Transverse colon (tissue), 4 donors: ENCODE results near the gene CADPS.

Experiments used
- EP300 ChIP-seq: sonication (generic); formaldehyde crosslinking; IDR thresholded peaks from one replicate; pipeline ENCODE4 v1.6.1; 2017; ENCODE audit warnings: antibody characterized with exemption, low read depth
- POLR2A ChIP-seq: fragments of 450-650 bp; IDR thresholded peaks from one replicate; pipeline ENCODE4 v1.6.1; 2016; ENCODE audit warnings: antibody characterized with exemption, mild to moderate bottlenecking, moderate library complexity
- POLR2AphosphoS5 ChIP-seq, 3 donors: sonication (generic); formaldehyde crosslinking; IDR thresholded peaks; one replicate each; pipeline ENCODE4 v1.6.1; 2016; ENCODE audit warnings: antibody characterized with exemption in 3 of 3
- TF ChIP-seq, protein P1 (sequence below), 5 experiments: fragments of 200-600 bp in 3 of 5; fragments of 450-650 bp in 2 of 5; sonication (generic) in 3 of 5; IDR thresholded peaks; 1 replicate in 2 of 5; 2 replicates in 3 of 5; pipeline ENCODE4 v1.5.1; 2016 to 2017; ENCODE audit warnings: antibody characterized with exemption in 5 of 5, inconsistent platforms in 3 of 5, mild to moderate bottlenecking in 2 of 5, moderate library complexity in 1 of 5

GRCh38 chr3:62589078-62589477 is 286.1 kb downstream of the CADPS start:
- TF ChIP-seq, protein P1, sequence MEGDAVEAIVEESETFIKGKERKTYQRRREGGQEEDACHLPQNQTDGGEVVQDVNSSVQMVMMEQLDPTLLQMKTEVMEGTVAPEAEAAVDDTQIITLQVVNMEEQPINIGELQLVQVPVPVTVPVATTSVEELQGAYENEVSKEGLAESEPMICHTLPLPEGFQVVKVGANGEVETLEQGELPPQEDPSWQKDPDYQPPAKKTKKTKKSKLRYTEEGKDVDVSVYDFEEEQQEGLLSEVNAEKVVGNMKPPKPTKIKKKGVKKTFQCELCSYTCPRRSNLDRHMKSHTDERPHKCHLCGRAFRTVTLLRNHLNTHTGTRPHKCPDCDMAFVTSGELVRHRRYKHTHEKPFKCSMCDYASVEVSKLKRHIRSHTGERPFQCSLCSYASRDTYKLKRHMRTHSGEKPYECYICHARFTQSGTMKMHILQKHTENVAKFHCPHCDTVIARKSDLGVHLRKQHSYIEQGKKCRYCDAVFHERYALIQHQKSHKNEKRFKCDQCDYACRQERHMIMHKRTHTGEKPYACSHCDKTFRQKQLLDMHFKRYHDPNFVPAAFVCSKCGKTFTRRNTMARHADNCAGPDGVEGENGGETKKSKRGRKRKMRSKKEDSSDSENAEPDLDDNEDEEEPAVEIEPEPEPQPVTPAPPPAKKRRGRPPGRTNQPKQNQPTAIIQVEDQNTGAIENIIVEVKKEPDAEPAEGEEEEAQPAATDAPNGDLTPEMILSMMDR (IDR thresholded peaks at IDR 0.05): no peak
- TF ChIP-seq POLR2A: no peak
- TF ChIP-seq POLR2AphosphoS5 (IDR thresholded peaks at IDR 0.05): no peak
- TF ChIP-seq EP300: no peak
